Measurements from ENCODE around the gene PDCD7. TPM values are rescaled to one million over a fixed set of nuclear protein-coding genes. Genes with fewer than 3 reads are reported as not detected.
"Not testable (repeated sequence)": the region's sequence is repeated elsewhere in the genome, so short reads cannot be mapped to it uniquely, and the experiment has no call there.

Gene PDCD7
- total RNA-seq, 1 donor from 2014 or later, result 22.9 TPM

- no peak for DNase-seq (ENCODE audit: low spot score)
Observed at GRCh38 chr15:65076486-65077290, 56.9 kb downstream of the PDCD7 start, which contains the start of gene KBTBD13. TSS of gene KBTBD13 (plus strand) at chr15:65076746. CDS start at chr15:65076816, 70 bp downstream.

- DNase-seq (ENCODE audit: low spot score), result not testable (repeated sequence)
Observed at GRCh38 chr15:65075607-65076395, 57.8 kb downstream of the PDCD7 start.

- not testable (repeated sequence) for DNase-seq (ENCODE audit: low spot score)
Observed at GRCh38 chr15:65074946-65075345, 58.7 kb downstream of the PDCD7 start.

- no peak for DNase-seq (ENCODE audit: low spot score)
Observed at GRCh38 chr15:65072617-65073016, 61.0 kb downstream of the PDCD7 start.

- no peak for DNase-seq (ENCODE audit: low spot score)
Observed at GRCh38 chr15:65072027-65072426, 61.6 kb downstream of the PDCD7 start.

GRCh38 chr15:65071381-65071811, 62.2 kb downstream of the PDCD7 start:
- no peak for DNase-seq (ENCODE audit: low spot score)

- no peak for DNase-seq (ENCODE audit: low spot score)
Observed at GRCh38 chr15:65069779-65070546, 63.6 kb downstream of the PDCD7 start.

- no peak for DNase-seq (ENCODE audit: low spot score)
Observed at GRCh38 chr15:65069179-65069578, 64.4 kb downstream of the PDCD7 start.

GRCh38 chr15:65068403-65068788, 65.2 kb downstream of the PDCD7 start:
- DNase-seq (ENCODE audit: low spot score), result no peak

GRCh38 chr15:65067645-65068402, 65.8 kb downstream of the PDCD7 start, which contains the start of gene RASL12:
TSS of gene RASL12 (minus strand) at chr15:65067991. CDS start at chr15:65067835, 156 bp downstream.
- no peak for DNase-seq (ENCODE audit: low spot score)

Other genes with a start within 250 kb of the PDCD7 start
- gene ANKDD1A, start 221.9 kb downstream of the PDCD7 start, total RNA-seq, result 19.3 TPM
- gene SPG21, start 143.9 kb downstream of the PDCD7 start, total RNA-seq, result 93.7 TPM
- 14.5 TPM for gene MTFMT, start 104.2 kb downstream of the PDCD7 start, total RNA-seq
- gene SLC51B, start 88.4 kb downstream of the PDCD7 start, total RNA-seq, result not detected
- 4.7 TPM for gene RASL12, start 65.8 kb downstream of the PDCD7 start, total RNA-seq
- gene KBTBD13, start 57.1 kb downstream of the PDCD7 start, total RNA-seq, result not detected
- 3.9 TPM for gene UBAP1L, start 18.6 kb downstream of the PDCD7 start, total RNA-seq
- gene CLPX, start 51.5 kb upstream of the PDCD7 start, total RNA-seq, result 47.7 TPM
- gene CILP, start 77.7 kb upstream of the PDCD7 start, total RNA-seq, result 27.3 TPM
- 6.0 TPM for gene PARP16, start 153.1 kb upstream of the PDCD7 start, total RNA-seq
- not detected for gene RNU5A-1, start 162.2 kb upstream of the PDCD7 start, total RNA-seq
- gene RNU5B-1, start 170.9 kb upstream of the PDCD7 start, total RNA-seq, result 29.8 TPM
- not detected for gene IGDCC3, start 244.2 kb upstream of the PDCD7 start, total RNA-seq